ENCODE results near the gene COL6A5.

GRCh38 chr3:130405956-130406355, 60.5 kb downstream of the COL6A5 start:
- no peak for TF ChIP-seq EZH2 (IDR thresholded peaks at IDR 0.05; ENCODE audit: borderline replicate concordance, low read length)
- no peak for TF ChIP-seq CTCF (conservative IDR thresholded peaks at IDR 0.05 in 1 of 2, IDR thresholded peaks at IDR 0.05 in 1 of 2; ENCODE audit: extremely low read depth in 1 of 2, insufficient read depth in 1 of 2, low read depth in 1 of 2, low read length in 2 of 2)
